Ascending aorta (tissue), 2 donors: ENCODE results near the gene ERICH6B. TPM values are rescaled to one million over a fixed set of nuclear protein-coding genes. Genes with fewer than 3 reads are reported as not detected.

Experiments
- DNase-seq, 2 donors: peaks; one replicate each; pipeline ENCODE4 v3.0.0-alpha.2; 2019; ENCODE audit warnings: low spot score in 2 of 2
- H3K27ac ChIP-seq, 2 donors: fragments of 200-600 bp; sonication (generic); one replicate each; pipeline ENCODE4 v1.5.1; 2016 to 2017; ENCODE audit warnings: mild to moderate bottlenecking in 1 of 2
- H3K27me3 ChIP-seq: fragments of 200-600 bp; sonication (generic); one replicate; pipeline ENCODE4 v1.5.1; 2017
- H3K36me3 ChIP-seq, 2 donors: fragments of 200-600 bp; sonication (generic); one replicate each; pipeline ENCODE4 v1.5.1; 2016
- H3K4me1 ChIP-seq, 2 donors: fragments of 200-600 bp; sonication (generic); one replicate each; pipeline ENCODE4 v1.5.1; 2016 to 2017; ENCODE audit warnings: mild to moderate bottlenecking in 1 of 2
- H3K4me3 ChIP-seq, 2 donors: fragments of 200-600 bp; sonication (generic); one replicate each; pipeline ENCODE4 v1.5.1; 2016 to 2017; ENCODE audit warnings: mild to moderate bottlenecking in 1 of 2
- H3K9me3 ChIP-seq, 2 donors: fragments of 200-600 bp; sonication (generic); one replicate each; pipeline ENCODE4 v1.5.1; 2016
- CTCF ChIP-seq, 3 experiments: fragments of 200-600 bp in 2 of 3; fragments of 450-650 bp in 1 of 3; sonication (generic) in 2 of 3; IDR thresholded peaks; one replicate each; pipeline ENCODE4 v1.5.1; 2016 to 2019; ENCODE audit warnings: antibody characterized with exemption in 3 of 3, mild to moderate bottlenecking in 1 of 3, moderate library complexity in 1 of 3
- intact Hi-C: fragments of 100-400 bp; cut with DNase I; formaldehyde crosslinking; loops from one replicate; pipeline ENCODE4 v1.15.1; 2023
- total RNA-seq: library from RNA; depleted of rRNA; stranded (reverse); fragments of >200 nt; gene quantifications from one replicate; pipeline ENCODE4 v1.1.0, GENCODE V29; 2016

Gene ERICH6B
- total RNA-seq, 1 donor from 2014 or later: not detected

GRCh38 chr13:45575146-45575829 is 40.3 kb downstream of the ERICH6B start:
- intact Hi-C loops: no loop called here
- Histone ChIP-seq H3K36me3 (no peaks in the 10 kb centered on the region), H3K4me1 (no peaks in the 10 kb centered on the region), H3K9me3 (no peaks in the 10 kb centered on the region), H3K27ac (no peak overlapping the region), H3K4me3 (no peak overlapping the region), H3K27me3 (no peaks in the 10 kb centered on the region)
- DNase-seq: no peak
- no peak for TF ChIP-seq CTCF (IDR thresholded peaks at IDR 0.05)

GRCh38 chr13:45565331-45565730 is 50.2 kb downstream of the ERICH6B start:
- no peak for TF ChIP-seq CTCF (IDR thresholded peaks at IDR 0.05)
- no peaks in the 10 kb centered on the region for H3K4me1 ChIP-seq
- H3K27ac ChIP-seq: no peak overlapping the region
- no peaks in the 10 kb centered on the region for H3K36me3 ChIP-seq
- intact Hi-C loops: no loop called here
- no peaks in the 10 kb centered on the region for H3K27me3 ChIP-seq
- DNase-seq: no peak
- no peak overlapping the region for H3K4me3 ChIP-seq
- H3K9me3 ChIP-seq: no peaks in the 10 kb centered on the region

GRCh38 chr13:45564133-45564776 is 51.3 kb downstream of the ERICH6B start:
- H3K9me3 ChIP-seq: no peaks in the 10 kb centered on the region
- TF ChIP-seq CTCF (IDR thresholded peaks at IDR 0.05): no peak
- no peaks in the 10 kb centered on the region for H3K4me1 ChIP-seq
- intact Hi-C loops: no loop called here
- no peak for DNase-seq
- no peaks in the 10 kb centered on the region for H3K27me3 ChIP-seq
- no peaks in the 10 kb centered on the region for H3K36me3 ChIP-seq
- H3K27ac ChIP-seq: no peak overlapping the region
- H3K4me3 ChIP-seq: no peak overlapping the region

- H3K27ac ChIP-seq: no peak overlapping the region
- H3K9me3 ChIP-seq: no peaks in the 10 kb centered on the region
- no peak overlapping the region for H3K4me3 ChIP-seq
- H3K4me1 ChIP-seq: no peaks in the 10 kb centered on the region
- intact Hi-C loops: no loop called here
- no peaks in the 10 kb centered on the region for H3K36me3 ChIP-seq
- H3K27me3 ChIP-seq: no peaks in the 10 kb centered on the region
- DNase-seq: no peak
- no peak for TF ChIP-seq CTCF (IDR thresholded peaks at IDR 0.05)
These were observed 60.9 kb downstream of the ERICH6B start for GRCh38 chr13:45554604-45555109.

GRCh38 chr13:45548281-45548680 is 67.3 kb downstream of the ERICH6B start:
- H3K27me3 ChIP-seq: no peaks in the 10 kb centered on the region
- no peak for TF ChIP-seq CTCF (IDR thresholded peaks at IDR 0.05)
- DNase-seq: no peak
- H3K27ac ChIP-seq: no peak overlapping the region
- H3K36me3 ChIP-seq: no peaks in the 10 kb centered on the region
- H3K9me3 ChIP-seq: no peaks in the 10 kb centered on the region
- H3K4me1 ChIP-seq: no peaks in the 10 kb centered on the region
- no peak overlapping the region for H3K4me3 ChIP-seq
- intact Hi-C loops: no loop called here
